Activated CD4-positive, alpha-beta T cell treated with anti-CD3 and anti-CD28 coated beads for 4 hours (primary cell): ENCODE data around the gene HHIPL2.
"Not testable (repeated sequence)": the region's sequence is repeated elsewhere in the genome, so short reads cannot be mapped to it uniquely, and the experiment has no call there.

ENCODE experiments used
- DNase-seq, 2 donors: peaks; one replicate each; pipeline ENCODE4 v3.0.0-alpha.2; 2020

Gene HHIPL2

DNA sequence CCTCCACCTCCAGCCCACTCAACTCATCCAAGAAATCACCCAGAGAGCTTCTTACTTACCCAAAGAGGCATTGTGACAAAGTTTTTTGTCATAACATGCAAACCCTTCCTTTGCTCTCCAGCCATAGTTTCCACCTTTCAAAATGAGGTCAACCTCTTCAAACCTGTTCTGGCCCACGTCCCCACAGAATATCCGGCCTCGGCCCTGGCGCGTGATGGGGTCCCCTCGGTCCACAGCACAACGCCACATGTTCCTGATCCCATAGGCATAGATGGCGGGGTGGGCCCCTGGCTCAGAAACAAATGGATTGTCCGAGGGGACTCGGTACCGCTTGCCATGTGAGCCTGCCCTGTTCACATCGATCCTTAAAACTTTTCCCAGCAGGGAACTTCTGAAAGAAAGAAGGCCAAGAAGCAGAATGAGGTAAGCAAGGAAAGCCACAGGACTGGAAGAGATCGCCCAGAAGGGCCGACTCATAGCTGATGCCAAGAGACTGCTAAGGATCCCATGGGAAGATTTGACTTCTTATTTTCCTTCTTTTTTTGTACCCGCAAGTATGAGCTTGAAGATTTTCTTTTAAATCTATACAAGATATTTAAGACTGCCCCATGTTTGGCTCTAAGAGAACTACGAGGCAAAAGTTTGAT lies 7.8 kb downstream of the HHIPL2 start:
- no peak for DNase-seq

- DNase-seq, result no peak
These were observed 12.4 kb downstream of the HHIPL2 start for GRCh38 chr1:222535455-222535854.

DNA sequence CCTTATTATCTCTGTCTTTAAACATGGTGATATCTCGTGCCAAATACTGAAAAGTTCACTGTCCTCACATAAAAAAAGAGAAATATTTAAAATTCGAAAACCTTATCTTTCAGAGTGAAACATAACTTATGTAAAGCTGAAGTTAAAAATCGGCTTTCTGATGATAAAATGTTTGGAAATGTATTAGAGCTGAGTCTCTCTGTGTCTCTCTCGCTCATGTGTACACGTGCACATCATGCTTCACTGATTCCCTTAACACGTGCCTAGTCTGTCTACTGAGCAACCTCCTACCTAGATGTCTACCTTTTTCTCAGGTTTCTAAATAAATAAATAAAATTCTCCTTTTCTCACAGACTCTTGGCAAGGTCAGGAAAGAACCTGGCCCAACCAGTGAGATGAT lies 17.1 kb downstream of the HHIPL2 start:
- DNase-seq, result no peak

GRCh38 chr1:222529916-222530315 lies 18.0 kb downstream of the HHIPL2 start:
- no peak for DNase-seq

GRCh38 chr1:222529181-222529580 lies 18.7 kb downstream of the HHIPL2 start:
- no peak for DNase-seq

- no peak for DNase-seq
These were observed 22.0 kb downstream of the HHIPL2 start for GRCh38 chr1:222525951-222526350.

DNA sequence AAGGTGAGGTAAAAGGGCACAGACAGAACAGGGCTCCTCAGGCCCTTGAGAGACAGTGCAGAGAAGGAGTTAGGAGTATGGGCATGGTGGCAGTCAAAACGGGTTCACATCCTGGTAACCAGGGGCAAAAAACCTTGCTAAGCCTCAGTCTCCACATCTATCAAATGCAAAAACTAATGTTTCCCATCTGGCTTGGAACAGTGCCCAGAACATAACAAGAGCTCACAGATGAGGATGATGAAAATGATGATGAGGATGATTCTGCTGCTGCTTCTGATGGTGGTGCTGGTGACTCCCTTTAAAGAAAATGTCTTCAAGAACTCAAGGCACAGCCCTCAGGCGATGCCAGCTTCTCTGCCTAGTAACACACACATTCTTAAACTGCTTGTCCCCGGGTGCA lies 24.1 kb downstream of the HHIPL2 start:
- no peak for DNase-seq

DNA sequence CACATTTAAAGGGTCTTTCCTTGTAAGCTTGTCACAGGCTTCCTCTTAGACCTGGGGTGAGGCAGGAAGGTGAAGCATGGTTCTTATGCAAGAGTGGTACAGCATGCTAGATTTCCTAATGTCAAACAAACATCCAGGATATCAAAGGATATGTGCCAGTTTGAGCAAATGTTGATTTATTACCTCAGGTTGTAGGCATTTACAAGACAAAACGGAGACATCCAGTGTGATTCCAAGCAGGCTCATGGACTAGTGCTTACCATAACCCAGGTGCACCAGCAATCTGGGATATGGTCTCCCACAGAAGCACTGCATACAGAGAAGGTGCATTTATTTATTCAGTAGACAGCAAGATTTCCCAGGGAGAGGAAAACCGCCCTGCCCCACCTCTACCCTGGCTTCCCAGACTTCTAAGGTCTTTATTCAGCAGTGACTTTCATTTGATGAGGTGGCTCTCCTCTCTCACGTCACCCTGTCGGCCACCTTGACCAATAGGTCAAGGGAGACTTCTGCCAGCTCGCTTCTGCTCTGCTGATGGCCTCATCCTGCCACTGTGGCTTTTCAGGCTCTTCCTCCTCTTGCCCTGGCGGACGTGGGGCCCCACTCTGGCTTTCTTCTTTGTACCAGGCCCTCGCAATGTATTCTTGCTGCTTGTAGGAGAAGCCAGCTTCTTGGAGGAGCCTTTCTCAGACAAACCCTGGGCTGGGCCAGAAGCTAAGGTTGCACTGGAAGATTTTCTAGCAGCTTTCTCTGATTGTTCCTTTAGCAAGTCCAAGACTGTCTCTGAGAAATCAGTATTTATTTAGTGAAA lies 25.6 kb downstream of the HHIPL2 start:
- no peak for DNase-seq

DNA sequence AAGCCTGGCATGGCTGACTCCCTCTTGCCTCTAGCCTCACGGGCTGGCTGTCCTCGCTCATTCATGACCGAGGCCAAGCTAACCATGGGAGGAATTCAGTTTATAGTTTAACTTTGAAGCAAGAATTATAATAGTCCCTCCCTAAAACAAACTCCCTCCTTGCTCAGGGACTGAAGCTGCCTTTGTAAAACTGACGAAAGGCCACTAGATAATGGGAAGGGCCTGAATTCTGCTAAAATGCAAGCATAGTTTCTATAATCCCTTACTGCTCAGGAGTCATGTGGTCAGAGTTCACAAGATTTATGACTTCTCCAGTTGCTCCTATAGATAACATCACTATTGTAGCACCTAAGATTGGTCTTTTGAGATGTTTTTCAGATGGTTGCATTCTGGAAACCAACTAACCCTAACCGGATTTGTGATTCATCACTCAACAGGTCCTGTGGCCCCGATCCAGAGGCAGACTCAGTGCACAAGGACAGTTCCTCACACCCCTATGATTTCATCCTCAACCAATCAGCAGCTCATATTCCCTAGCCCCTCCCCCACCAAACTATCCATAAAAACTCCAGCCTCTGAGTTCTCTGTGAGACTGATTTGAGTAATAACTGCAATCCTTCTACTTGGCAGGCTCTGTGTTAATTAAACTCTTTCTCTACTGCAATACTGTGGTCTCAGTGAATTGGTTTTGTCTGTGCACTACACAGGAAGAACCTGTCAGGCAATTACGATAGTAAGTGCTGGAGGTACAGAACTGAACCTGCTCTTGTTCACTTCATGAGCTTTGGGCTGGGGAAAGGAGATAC lies 26.4 kb downstream of the HHIPL2 start:
- no peak for DNase-seq

GRCh38 chr1:222489496-222489895 lies 58.4 kb downstream of the HHIPL2 start:
- DNase-seq, result not testable (repeated sequence)

DNA sequence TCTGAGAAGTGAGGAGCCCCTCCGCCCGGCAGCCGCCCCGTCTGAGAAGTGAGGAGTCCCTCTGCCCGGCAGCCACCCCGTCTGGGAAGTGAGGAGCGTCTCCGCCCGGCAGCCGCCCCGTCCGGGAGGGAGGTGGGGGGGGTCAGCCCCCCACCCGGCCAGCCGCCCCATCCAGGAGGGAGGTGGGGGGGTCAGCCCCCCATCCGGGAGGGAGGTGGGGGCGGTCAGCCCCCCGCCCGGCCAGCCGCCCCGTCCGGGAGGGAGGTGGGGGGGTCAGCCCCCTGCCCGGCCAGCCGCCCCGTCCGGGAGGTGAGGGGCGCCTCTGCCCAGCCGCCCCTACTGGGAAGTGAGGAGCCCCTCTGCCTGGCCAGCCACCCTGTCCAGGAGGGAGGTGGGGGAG lies 60.1 kb downstream of the HHIPL2 start:
- DNase-seq, result not testable (repeated sequence)

GRCh38 chr1:222484005-222484404 lies 63.9 kb downstream of the HHIPL2 start:
- DNase-seq, result not testable (repeated sequence)

DNA sequence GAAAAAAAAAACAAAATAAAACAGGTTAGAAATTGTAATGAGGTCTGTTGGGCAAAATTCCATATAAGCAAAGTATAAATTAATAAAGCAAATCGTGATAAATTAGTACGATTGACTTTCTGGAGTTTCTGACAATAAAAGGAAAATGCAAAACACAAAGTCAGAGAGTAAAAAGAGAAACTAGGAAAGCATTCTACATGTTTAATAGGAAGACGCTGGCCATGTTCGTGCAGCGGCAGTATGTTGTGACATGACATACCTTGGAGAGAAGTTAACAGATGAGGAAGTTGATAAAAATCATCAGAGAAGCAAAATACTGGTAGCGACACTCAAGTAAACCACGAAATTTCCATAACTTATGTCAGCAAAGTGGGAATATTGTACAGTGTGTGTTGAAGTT lies 68.3 kb downstream of the HHIPL2 start:
- DNase-seq, result not testable (repeated sequence)

- DNase-seq, result not testable (repeated sequence)
These were observed 71.5 kb downstream of the HHIPL2 start for GRCh38 chr1:222476436-222476835.

GRCh38 chr1:222473717-222474116 lies 74.2 kb downstream of the HHIPL2 start:
- not testable (repeated sequence) for DNase-seq

DNA sequence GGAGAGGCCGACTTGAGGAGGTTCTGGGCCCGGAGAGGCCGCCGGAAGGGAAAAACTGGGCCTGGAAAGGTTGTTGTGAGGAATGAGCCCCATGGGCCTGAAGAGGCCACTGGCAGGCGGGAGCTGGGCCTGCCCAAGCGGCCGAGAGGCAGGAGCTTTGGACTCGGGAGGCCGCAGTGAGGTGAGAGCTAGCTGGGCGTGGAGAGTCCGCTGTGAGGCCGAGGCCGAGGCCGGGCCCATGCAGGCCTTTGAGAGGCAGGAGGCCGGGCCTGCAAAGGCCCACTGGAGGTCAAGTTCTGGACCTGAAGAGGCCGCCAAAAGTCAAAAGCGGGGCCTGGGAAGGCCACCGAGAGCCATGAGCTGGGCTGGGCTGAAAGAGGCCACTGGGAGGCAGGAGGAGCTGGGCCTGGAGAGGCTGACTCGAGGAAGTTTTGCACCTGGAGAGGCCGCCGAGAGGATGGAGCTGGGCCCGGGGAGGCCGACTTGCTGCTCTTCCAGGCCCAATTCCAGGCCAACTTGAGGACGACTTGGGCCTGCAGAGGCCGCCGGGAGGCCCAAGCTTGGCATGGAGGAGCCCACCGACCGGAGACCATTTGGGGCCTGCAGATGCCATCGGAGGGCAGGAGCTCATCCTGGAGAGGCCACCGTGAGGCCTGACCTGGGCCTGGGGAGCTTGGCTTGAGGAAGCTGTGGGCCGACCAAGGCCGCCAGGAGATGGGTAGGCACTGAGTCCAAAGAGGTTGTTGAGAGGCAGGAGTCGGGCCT lies 74.9 kb downstream of the HHIPL2 start:
- not testable (repeated sequence) for DNase-seq
